Activated CD4-positive, alpha-beta T cell treated with anti-CD3 and anti-CD28 coated beads, Interleukin-2, amount 50 U/mL, for 1 hour (primary cell): ENCODE measurements around the gene MVD.

Source experiments
- DNase-seq: peaks from one replicate; pipeline ENCODE4 v3.0.0-alpha.2; 2020

Gene MVD

DNA sequence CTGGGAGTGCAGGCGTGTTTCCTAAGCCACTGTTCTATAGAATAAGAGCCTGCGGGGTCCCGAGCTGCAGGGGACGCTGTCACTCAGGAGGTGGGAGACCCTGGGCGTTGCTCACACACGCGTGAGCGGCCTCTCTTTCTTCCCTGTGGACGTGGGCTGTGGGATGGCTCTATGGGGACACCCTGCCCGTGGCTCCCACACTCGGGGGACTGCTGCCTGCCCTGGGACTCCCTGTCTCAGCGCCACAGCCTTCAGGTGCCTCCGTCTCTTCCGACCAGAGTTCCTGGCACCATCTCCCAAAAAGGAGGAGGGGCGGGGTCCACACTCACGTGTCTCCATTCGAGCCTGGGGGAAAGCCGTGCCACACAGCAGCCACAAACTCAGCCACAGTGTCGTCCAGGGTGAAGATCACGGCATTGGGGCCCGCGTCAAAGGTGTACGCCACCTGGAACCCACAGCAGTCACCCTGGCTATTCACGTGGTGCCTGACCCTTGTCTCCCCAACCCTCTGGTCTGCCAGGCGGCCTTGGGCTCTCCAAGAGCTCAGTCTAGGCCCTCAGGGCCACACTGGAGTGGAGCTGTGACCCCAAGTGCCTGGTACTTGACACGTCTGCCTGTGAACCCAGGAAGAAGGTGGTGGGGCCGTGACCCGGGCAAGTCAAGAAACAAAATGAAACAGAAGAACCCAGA is 8.4 kb downstream of the MVD start:
- no peak for DNase-seq

DNA sequence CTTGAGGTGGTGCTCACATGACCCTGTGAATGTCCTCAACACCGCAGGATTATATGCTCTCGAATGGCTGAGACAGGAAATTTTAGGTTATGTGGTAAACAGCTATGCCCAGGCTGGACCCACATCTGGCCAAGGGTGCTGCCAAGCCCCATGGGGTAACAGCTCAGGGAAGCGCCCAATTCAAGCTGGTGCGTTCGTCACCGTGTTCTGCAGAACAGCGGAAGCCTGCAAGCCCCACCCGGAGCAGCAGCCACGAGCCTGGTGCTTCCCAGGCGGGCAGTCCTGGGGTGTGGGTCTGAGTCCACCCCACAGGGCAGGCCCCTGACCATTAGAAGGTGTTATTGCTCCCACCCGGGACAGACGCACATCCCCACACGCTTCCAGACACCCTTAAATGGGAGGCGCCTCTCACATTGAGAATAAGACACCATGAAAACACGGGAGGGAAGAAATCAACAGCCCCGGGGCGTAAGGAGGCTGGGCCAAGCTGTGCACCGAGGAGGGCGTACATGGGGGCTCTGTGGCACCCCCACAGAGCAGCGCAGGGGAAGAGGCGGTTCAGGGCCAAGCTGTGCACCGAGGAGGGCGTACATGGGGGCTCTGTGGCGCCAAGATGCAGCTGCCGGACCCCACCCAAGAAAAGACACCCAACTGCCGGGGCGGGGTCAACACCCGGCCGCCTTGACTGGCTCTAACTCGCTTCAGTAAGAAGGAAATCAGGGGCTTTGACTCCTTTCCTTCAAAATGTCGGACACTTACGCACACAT is 9.1 kb downstream of the MVD start:
- DNase-seq, result no peak

DNA sequence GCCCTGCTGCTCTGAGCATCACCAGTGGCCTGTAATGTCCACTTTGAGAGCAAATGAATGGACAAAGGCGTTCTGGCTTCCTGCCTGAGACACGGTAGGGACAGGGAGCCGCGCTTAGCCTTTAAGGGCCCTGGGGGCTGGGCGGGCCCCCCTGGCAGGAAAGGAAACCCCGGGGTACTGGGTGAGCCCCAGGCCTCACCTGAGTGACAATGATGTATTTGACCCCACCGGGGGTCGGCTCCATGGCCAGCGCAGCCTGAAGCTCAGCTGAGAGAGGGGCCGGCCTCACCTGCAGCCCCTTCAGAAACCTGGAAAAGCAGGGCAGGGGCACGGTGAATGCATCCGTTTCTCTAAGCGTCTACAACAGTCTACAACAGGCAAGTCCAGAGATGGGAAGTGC is 9.8 kb downstream of the MVD start:
- no peak for DNase-seq

GRCh38 chr16:88652762-88653063 is 10.2 kb downstream of the MVD start:
- no peak for DNase-seq

DNA sequence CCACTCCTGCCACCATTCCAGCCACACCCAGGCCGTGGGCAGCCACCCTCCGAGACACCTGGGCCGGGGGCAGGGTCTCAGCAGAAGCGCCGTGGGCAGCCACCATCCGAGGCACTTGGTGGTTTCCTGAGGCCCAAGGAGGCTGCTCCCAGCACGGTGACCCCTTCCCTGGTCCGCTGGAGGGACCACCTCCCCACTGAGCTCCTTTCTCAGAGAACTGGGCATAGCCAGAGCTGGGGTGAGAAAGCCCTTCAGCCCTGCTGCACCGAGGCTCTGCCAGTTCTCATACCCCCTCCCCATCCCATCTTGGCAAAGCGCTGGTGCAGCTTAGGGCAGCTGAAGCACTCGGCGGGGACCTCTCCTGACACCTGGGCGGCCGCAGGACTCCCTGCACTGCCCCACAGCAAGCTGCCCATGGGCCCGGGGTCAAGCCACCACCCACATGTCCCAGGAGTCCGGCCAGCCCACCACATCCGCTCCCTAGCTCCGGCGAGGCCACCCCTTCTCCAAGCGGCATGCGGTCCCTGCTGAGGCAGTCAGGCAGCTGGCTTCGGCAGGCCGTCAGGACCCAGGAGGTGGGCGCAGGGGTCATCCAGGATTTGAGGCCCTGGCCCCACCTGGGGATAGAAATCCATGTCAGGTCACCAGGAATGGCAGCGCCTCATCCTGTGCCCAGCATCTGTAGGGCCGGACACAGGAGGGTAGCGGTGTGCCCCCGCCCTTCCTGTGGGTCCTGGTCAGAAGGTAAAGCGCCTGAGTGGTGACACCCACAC is 10.7 kb downstream of the MVD start:
- DNase-seq, result no peak

DNA sequence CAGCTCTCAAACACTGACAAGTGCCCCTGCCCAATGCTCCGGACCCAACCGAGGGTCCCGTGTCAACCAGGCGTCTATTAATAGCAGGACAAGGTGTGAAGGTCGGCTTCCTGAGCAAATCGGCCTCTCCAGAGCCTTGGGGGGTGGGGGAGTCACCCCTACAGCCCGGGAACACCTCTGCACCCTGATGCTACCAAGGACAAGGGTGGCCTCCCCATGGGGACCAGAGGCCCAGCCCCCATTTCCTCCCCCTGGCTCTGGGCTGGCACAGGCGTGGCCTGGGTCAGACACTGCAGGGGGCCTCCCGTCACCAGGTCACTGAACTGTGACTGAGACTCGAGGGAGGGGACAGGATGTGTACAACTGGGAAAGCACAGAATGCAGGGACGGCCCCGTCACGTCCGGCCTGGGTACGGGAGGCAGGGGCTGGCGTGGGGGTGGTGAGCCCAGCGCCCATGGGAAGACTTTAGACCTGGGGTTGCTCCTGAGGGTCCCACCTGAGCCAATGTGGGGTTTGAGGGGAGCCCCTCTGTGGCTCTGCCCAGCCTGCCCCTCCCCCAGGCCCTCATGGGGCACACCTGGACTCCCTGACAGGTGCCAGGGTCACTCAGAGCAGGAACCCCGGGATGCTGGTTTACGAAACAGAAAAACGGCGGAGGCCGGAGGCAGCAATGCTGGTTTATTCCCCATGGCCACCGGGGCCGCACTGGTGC is 11.5 kb downstream of the MVD start:
- peak; percentile 46 for DNase-seq

DNA sequence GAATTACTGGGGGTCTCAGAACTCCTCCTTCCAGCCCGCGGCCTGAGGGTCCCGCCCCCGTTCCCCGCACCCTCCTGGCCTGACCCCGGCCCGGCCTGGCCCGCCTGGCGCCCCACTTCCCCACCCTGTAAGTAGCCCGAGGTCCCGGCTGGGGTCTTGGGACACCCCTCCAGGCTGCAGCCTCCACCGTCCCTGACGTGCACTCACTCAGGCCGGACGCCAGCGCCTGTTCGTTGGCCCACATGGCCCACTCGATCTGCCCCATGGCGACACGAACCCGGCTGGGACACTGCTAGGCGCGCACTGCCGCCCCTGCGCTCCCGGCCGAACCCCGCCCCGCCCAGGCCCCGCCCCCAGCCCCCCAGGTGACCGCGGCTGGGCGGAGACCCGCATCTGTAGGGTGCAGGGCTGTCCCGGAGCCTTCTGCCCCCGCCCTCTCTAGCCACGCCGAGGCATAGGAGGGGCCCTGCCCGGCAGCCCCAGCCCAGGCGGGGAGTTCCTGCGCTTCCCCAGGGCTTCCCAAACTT is 12.1 kb downstream of the MVD start, which contains the start of gene CYBA:
CYBA (minus strand) TSS at position 305 of the 527 bp plus-strand sequence; CDS start at position 265, 40 bp downstream.
- peak; percentile 72 for DNase-seq

GRCh38 chr16:88649924-88650748 is 12.8 kb downstream of the MVD start:
- peak; percentile 29 for DNase-seq

DNA sequence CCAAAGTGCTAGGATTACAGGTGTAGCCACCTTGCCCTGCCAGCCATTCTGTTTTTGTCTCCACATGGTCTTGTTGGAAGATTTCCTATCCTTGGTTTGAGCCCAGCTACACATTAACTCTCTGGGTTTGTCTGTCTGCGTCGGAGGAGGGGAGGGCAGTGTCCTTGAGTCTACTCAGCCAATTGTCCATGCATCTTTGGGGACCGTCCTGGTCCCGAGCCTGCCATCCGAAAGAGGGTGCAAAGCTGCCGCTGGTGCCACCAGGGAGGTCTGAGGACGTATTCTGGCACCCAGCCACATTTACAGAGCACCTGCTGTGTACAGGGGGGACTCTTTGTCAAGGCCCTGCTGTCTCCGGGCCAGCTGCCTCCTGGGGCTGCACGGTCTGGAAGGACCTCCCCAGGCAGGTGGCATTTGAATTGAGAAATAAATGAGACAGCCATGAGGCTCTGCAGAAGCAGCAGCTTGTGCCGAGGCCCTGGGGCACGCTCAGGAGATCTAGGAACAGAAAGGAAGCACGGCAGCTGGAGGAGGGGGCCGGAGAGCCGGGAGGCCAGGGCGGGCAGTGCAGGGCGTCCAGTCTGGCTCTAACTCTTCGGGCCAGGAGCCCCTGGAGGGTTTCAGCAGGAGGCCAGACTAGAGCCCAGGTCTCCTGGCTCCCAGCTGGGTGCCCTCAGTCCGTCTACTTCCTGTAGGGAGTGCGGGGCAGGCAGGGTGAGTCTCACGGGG is 13.5 kb downstream of the MVD start:
- DNase-seq, result no peak

DNA sequence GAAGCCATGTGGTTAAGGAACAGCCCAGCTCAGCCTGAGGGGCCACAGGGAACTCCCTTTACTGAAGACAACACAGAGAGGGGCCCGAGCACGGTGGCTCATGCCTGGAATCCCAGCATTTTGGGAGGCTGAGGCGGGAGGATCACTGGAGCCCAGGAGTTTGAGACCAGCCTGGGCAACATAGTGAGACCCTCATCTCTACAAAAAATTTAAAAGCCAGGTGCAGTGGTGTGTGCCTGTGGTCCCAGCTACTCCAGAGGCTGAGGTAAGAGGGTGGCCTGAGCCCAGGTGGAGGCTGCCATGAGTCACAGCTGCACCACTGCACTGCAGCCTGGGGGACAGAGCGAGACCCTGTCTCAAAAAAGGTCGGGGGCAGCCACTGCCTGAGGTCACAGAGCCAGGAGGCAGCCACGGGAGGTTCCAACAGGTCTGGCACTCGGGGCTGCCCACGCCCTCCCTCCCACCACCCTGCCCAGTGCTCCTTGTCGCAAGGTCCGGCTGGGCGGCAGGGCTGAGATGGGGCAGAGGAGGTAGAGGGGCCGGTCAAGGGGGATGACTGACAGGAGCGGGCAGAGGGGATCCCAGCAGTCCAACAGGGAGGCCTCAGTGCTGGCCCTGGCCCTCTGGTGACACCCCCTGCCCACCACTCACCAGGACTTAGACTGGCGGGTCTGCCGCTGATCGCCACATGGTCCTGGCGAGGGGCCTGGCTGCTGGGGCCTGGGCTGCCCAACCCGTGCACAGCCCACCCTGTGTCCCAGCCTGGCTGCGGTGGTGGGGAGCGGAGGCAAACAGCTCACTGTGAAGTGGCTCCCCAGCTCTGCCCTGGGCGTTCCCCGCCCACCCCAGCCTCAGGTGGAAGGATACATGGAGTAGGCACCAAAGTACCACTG is 15.5 kb downstream of the MVD start:
- DNase-seq, result no peak

DNA sequence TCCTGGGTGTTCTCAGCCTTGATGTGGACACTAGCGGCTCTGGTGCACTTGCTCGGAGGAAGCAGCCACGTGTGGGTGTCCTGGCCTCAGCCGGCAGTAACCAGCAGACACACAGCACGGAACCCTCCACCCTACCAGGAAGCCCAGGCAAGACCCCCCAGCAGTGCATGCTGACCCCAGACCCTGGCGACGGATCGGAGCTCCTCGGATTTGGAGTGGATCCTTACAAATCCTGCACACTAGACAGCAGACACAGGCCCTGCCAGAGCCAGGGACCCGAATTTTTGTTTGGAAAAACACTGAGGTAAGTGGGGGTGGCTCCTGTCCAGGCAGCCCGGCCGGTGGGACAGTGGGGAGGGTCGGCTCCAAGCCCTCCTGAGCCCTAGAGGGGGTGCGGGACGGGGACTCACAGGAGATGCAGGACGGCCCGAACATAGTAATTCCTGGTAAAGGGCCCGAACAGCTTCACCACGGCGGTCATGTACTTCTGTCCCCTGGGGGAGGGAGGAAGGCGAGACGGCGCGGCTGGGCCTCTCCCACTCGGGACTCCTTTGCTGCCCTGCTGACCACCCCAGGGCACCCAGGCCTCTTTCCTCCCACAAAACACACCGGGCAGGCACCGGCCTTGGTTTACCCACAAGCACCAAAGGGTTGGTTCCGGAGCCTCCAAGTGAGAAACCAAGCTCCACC is 16.4 kb downstream of the MVD start:
- DNase-seq, result no peak

GRCh38 chr16:88645941-88646340 is 16.9 kb downstream of the MVD start:
- DNase-seq, result no peak

GRCh38 chr16:88645455-88645854 is 17.4 kb downstream of the MVD start:
- DNase-seq, result no peak

- DNase-seq, result no peak
Observed at GRCh38 chr16:88643644-88643932, 19.3 kb downstream of the MVD start.

- DNase-seq, result no peak
Observed at GRCh38 chr16:88642881-88643643, 19.8 kb downstream of the MVD start.

DNA sequence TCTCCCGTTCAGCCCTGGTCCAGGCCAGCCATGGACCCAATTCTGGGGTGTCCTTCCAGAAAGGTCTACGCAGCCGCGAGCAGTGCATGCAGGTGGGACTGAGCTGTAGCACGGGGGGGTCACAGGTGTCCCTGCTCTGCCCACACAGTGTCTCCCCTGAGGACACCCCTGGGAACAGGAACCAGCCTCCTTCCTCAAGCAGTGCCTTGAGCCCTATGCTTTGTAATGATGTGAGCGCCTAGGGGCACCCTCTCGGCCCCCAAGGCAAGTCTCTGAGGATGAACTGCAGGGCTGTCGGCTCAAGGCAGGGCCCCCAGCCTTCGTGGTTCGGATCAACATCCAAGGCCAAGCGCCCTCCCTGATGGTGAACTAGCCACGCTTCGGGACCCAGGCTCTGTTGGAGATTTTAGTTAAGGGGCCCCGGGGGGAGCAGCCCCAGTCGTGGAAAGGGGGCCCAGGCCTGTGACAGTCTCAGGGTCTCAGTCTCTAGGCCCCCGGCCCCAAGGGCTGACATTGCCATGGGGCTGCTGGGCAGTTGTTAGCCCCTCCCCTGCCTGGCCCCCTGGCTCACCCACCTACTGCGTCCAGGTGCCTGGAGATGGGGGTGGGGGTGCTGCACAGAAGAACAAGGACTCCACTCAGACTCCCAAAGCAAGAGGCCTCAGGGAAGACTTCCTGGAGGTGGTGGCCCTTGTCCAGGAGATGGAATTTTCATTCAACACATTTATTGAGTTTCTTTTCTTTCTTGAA is 22.2 kb downstream of the MVD start:
- no peak for DNase-seq

- DNase-seq, result no peak
Observed at GRCh38 chr16:88640039-88640495, 22.8 kb downstream of the MVD start.
